Right lung (tissue), 5 donors: ENCODE data around the gene SCAPER. TPM values are rescaled to one million over a fixed set of nuclear protein-coding genes. Genes with fewer than 3 reads are reported as not detected.

Experiments used
- DNase-seq, 2 donors: peaks; one replicate each; pipeline ENCODE4 v3.0.0-alpha.2; 2013
- polyA plus RNA-seq, 5 donors: library from polyadenylated mRNA; unstranded; fragments of 120-200 nt; gene quantifications; one replicate each; pipeline versions ENCODE4 v1.2.1 to v1.2.3, GENCODE V29; 2013; ENCODE audit warnings: inconsistent platforms in 1 of 5, low replicate concordance in 1 of 5; ENCODE audit not compliant: insufficient read length in 5 of 5, insufficient read depth in 1 of 5

SCAPER gene
- polyA plus RNA-seq, 5 donors, result 21.3 to 30.2 (median 26.1) TPM

DNA sequence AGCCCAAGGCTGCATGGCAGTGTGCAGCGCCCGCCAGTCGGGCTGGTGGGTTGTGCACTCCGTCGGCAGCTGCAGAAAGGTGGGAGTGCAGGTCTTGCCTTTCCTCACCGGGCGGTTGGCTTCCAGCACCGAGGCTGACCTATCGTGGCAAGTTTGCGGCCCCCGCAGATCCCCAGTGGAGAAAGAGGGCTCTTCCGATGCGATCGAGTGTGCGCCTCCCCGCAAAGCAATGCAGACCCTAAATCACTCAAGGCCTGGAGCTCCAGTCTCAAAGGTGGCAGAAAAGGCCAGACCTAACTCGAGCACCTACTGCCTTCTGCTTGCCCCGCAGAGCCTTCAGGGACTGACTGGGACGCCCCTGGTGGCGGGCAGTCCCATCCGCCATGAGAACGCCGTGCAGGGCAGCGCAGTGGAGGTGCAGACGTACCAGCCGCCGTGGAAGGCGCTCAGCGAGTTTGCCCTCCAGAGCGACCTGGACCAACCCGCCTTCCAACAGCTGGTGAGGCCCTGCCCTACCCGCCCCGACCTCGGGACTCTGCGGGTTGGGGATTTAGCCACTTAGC, 564.3 kb downstream of the SCAPER start:
- no peak for DNase-seq

DNA sequence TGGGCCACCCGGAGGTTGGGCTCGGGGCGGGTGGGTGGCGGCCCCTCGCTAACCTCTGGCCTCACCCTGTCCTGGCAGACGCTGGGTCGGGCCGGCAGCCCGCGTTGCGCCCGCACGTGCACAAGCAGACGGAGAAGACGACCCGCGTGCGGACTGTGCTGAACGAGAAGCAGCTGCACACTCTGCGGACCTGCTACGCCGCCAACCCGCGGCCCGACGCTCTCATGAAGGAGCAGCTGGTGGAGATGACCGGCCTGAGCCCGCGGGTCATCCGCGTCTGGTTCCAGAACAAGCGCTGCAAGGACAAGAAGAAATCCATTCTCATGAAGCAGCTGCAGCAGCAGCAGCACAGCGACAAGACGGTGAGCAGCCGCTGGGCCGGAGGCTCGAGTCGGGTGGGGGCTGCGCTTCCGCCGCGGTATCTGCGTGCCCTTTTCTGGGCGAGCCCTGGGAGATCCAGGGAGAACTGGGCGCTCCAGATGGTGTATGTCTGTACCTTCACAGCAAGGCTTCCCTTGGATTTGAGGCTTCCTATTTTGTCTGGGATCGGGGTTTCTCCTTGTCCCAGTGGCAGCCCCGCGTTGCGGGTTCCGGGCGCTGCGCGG, 564.8 kb downstream of the SCAPER start:
- peak in 1 of 2 donors; percentile 55 for DNase-seq

DNA sequence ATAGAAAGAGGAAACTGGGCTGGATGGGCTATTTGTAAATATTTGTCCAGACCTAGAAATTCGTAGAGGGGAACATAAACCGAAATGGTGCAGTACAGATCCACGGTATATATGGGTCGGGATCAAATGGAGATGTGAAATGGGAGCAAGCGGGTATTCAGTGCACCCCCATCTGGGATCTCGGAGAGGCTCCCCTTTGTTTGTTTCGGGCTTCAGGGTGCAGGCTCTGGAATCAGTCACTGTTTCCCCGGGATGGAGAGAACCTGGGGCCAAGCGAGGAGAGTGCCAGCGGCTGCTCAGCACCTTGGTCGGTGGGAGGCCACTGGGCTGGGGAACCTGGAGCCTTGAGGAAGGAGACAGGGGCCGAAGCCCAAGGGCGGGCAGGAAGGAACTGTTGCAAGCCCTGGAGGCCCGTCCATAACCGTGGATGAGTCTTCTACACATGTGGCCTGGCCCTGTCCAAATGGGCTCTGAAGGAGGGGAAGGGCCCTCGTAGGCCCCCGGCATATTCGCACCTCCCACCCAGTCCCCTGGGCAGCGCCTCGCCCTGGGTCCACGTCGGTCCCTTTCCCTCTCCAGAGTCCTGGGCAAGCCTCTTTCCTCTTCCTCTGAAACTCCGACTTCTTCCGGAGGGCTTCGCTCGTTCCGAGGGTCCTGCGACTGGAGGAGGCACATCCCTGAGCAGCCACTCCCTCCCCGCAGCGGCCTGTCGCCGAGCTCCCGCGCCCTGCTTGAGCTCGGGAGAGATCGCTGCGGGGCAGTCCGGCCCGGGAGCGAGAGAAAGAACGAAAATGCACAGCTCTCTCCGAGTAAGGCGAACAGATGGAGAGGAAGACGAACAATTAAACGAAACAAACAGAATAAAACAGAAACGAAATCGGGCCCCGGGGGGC, 565.6 kb downstream of the SCAPER start:
- DNase-seq, result peak in 1 of 2 donors; percentile 57

DNA sequence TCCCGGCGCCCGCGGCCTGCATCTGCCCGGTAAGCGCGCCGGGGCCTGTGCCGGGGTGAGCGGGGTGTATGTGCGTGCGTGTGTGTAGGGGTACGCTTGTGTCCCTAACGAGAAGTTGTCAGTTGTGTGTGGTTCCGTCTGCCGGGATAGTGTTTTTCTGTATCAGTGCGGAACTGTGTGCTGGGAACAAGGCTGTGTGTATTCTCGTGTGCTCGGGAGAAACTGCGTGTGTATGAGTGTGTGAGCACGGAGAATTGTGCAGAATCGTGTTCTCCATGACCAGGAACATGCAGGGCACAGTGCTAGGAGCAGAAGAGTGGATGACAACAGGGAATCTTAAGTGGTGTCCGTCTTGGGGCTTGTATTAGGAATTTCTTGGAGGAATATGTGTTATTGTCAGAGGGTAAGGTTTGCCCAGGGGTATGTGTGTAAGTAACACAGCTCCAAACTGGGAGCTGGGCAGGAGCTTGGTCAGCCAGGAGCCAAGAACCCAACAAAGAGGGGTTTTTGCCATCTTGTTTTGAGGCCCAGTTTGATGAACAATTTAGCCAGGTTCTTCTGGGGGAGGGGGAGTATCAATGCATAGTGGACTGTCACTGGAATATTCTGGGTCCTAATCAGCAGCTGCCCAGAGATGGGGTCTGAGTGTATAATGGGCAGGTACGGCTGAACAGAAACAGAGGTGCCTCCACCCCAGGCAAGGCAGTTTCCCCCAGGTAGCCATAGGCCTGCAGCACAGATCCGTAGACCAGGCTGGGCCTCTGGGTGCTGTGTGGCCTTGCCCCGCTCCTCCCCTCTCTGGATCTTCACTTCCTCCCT, 566.4 kb downstream of the SCAPER start:
- no peak for DNase-seq

DNA sequence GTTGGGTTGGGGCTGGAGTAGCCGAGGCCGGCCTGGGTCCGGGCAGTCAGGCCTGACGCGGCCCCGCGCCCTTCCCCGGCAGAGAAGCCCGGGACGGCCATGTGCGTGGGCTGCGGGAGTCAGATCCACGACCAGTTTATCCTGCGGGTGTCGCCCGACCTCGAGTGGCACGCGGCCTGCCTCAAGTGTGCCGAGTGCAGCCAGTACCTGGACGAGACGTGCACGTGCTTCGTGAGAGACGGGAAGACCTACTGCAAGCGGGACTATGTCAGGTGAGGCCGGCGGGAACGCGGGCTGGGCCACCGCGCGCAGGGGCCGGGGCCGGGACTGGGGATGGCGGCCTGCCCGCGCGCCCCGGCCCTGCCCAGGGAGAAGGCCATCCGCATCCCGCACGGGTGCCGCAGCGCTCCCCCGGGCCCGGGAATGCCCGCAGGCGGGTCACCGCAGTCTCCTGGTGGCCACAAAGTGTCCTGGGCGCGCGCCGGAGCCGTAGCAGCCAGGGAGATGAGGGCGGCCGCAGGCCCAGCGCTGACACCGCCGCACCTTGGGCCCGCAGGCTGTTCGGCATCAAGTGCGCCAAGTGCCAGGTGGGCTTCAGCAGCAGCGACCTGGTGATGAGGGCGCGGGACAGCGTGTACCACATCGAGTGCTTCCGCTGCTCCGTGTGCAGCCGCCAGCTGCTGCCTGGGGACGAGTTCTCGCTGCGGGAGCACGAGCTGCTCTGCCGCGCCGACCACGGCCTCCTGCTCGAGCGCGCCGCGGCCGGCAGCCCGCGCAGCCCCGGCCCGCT, 567.2 kb downstream of the SCAPER start:
- DNase-seq, result no peak

DNA sequence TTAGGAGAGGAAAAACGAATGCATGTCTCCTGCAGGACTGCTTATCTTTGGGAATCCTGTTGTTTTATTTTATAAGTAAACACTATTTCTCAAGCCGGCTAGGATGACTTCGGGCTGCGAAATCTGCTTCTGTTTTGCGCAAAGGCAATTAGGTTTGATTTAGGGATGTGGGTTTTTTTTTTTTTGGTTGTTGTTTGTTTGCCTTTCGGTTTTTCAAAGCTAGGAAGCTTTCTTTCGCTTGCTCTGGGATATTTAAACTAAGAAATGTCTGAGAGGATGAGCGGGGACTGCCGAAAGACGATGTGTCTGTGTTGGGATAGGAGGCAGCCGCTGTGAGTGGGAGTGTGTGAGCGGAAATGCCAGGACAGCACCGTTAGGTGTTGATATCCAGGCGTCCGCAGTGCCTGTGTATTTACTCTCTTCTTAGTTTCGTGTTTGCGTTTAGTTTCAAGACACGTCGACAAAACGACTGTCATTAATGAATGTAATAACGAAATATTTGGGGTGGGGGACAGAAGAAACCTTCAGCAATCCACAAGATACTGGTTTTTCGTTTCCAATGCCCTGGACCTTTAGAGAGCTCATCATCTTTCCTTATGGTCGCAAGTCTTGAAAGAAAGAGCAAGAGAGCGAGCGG, 568.0 kb downstream of the SCAPER start:
- DNase-seq, result peak in 1 of 2 donors; percentile 55

DNA sequence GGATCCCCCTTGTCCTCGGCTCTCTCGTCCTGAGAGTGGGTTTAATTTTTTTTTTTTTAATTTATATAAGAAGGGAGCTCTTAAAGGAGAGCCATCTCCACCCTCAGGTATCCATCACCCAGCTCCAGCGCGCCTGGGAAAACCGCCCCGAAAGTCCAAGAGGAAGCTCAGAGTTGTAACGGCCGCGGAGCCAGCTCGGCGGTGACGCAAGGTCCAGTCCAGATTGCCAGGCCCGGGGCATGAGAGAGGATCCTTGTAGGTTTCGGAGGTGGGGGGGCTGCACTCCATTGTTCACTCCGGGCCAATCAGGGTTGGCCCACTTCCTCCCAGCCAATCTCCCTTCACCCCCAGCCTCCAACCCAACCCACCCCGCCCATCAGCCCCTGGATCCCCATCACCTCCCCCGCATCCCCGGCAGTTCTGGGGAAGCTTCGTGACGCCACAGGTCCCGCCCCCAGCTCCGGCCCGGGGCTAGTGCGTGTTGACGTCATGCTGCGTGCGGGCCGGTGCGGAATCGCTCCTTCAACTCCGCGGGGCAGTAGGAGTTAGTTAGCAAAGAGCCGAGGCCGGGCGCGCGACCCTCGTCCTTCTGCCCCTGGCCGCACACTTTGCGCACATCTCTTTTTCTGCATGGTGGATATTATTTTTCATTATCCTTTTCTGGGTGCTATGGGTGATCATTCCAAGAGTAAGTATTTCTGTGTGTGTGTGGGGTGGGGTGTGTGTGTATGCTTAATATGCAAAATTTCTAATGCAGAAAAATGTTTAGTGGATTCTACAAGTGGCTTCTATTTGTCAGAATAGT, 568.7 kb downstream of the SCAPER start, which contains the start of gene ISL2:
Gene ISL2, plus strand, starts transcription at position 520 of the 805 bp plus-strand sequence. Its CDS starts 111 bp downstream, at position 631.
- no peak for DNase-seq

DNA sequence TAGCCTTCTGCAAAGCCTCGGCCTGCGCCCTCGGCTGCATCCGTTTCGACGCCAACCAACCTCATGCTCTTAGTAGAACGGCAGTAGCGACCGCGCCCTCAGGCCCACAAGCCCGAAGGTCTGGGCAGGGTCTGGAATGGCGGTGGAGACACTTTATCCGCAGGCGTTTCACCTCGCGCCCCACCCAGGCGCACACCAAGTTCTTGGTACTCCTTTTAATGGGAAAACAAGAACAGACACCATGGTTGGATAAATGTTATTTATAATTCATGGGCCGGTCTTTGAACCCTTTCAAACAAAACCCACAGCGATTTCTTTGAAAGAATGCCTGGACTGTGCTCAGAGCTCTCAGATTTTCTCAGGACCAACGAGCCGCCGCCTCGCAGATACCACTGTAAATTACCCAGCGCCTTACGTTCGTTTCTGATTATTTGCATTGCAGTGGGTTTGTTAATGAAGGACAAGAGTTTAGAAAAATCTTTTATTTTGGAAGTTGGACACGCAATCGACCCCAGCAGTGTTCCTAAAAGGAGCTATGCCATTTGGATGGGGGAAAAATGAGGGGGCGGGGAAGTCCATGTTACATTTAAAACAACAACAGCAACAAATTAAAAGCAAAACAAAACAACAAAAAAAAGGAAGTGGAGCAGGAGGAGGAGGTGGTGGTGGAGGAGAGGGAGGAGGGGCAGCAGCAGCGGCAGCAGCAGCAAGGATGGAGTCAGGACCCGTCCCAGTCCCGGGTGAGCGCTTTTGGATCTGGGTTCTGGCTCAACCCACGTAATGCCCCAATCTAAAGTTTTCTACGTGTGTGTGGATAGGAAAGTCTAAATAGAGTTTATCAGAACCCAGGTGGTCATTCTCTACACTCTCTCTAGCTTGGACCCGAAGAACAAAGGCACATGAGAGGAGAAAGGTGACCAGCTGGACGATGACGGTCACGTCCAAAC, 569.6 kb downstream of the SCAPER start:
- DNase-seq, result no peak

DNA sequence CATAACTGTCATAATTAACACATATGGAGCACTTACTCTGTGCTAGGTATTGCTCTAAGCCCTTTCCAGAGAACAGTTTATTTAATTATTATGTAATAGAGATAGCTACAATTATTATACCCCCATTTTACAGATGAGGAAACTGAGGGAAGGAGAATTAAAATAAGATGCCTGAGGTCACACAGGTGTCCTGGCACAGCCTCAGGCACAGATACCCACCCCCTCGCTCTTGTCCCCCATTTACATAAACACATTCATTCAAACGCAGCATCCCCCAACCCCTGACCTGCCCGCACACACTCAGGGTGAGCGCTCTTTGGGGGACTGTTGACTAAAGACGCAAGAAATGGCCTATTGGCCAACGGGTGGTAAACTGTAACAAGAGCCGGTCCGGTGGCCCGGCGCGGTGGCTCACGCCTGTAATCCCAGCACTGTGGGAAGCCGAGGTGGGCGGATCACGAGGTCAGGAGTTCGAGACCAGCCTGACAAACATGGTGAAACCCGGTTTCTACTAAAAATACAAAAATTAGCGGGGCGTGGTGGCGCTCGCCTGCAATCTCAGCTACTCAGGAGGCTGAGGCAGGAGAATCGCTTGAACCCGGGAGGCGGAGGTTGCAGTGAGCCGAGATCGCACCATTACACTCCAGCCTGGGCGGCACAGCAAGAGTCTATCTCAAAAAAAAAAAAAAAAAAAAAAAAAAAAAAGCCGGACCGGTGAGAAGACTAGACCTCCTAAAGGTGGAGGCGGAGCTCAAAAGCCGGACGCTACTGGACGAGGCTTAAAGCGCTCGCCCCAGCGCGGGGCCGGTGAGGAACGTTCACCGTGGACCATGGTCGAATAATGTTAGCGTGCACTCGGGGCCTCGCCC, 570.5 kb downstream of the SCAPER start:
- no peak for DNase-seq

DNA sequence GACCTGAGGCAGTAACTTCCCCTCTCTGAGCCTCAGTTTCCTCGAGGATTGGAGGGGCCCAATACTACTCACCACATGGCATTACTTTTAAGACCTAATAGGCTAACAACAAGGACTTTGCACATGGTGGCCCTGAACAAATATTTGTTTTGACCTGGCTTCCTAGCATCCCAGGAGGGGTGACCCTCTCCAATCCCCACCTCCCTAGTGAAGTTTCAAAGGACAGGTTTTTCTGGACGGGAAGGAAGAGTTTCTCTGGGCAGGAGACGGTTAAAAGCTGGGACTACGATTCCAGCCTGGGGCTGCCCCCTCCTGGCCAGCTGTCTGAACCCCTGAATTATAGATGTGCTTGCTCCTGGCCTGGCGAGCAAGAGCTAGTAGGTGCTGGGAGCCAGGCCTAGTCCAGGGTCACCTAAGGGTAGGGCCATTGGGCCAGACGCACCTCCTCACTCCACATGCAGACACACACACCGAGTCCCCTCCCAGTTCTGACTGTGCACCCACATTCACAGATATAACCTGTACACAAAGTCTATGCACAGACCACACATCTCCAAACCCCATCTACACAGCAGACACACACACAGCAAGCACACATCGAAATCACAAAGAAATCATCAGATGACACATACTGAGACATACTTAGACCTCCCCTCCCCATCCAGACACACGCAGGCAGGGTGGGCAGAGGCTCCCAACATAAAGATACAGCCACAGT, 571.3 kb downstream of the SCAPER start:
- no peak for DNase-seq

DNA sequence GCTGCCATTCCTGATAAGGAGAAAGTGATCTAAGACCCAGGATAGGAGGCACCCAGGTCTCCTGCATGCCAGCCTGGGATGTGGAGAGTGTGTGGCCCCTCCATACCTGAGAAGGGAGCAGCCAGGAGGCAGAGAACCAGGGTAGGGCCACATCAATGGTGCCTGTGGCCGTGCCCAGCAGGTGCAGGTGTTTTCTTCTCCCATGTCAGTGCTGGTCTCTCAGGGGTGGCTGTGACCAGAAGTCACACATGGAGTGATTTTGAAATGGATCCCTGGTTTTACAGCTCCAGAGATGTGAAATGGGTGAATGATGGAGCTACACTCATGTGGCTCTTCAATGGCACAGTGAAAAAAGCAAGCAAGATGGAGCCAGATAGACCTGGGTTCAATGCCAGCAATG, 571.8 kb downstream of the SCAPER start:
- no peak for DNase-seq

DNA sequence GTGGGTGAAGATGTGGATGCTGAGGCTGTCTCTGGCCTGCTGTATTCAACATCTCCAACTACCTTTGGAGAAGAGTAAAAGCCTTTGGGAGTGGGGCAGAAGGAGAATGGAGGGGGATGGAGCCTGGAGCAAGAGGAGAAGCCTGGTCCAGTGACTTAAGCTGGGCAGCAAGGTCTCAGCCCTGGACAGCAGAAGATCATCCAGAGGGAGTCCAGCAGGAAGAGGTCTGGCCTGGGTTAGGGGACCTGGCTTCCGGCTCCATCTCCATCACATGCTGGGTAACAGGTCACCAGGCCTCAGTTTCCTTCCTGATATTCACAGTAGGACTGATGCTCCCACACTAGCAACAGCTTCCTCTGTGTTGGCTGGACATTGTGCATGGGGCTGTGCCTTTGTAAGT, 572.3 kb downstream of the SCAPER start:
- no peak for DNase-seq

DNA sequence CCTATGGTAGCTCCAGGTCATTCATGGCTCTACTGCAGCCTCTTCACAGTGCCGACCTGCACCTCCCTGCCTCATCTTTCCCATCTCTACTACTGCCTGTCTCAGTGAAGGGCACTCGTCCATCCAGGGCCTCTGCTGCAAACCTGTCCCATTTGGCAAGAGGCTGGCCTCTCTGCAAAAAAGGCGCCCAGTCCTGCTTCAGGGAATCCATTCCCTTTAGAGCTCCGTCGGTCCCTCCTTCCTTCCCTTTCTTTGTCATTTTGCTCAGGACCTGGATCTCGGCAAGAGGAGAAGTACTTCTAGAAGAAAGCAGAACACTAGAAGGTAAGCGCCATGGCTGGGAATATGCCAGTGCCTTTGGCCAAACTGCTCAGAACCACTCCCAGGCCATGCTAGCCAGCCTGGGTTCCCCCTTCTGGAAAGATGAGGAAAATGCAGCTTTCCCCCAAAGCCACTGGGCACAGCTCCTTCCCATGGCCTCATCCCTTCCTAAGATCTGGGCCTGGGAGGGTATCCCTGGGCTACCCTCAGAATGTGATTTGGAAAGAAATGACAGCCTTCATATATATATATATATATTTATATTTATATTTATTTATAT, 575.0 kb downstream of the SCAPER start:
- no peak for DNase-seq

DNA sequence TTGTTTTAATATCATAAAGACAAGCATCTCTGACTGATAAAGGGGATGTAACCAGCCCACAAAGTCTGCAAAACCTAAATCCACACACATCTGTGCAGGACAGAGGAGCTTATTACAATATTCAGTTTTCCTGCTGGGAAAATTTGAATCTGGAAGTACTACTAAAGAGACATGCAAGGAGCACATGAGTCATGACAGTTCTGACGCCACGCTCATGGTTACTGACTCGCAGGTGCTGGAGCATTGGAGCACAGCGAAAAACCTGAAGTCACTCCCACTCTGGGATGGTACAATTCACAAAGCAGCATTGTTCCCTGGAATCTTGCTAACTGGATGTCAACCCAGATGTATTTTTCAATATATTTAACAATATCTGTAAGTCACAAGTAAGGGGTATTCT, 576.2 kb downstream of the SCAPER start:
- no peak for DNase-seq

DNA sequence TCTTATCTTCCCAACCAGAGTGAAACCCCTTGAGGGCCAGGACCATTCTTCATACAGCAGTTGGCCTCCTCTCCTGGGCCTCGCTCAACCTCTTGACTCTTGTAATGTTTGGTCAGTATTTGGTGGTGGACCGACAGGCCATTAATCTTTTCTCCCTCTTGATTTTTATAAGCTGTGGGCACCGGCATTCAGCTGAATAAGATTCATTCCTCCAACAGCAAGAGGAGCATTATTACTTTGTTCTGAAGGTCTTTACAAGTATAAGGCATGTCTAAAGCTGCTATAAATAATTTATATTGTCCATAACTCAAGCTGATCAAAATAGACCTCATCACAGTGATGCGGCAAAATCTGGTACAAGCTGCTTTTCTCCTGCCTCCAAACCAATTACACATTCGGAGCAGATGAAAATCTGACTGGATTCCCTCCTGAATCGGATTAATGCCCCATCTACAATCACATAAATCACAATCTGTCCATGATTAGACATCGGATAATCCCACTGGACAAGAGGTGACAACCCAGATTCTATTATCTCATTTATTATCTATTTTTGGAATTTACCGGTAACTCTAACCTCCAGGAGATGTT, 576.9 kb downstream of the SCAPER start:
- DNase-seq, result no peak
